ENCODE results near the gene NUP93. TPM values are rescaled to one million over a fixed set of nuclear protein-coding genes. Genes with fewer than 3 reads are reported as not detected.

The NUP93 gene
- polyA plus RNA-seq, 4 donors: 14.1 to 32.1 (median 22.3) TPM

DNA sequence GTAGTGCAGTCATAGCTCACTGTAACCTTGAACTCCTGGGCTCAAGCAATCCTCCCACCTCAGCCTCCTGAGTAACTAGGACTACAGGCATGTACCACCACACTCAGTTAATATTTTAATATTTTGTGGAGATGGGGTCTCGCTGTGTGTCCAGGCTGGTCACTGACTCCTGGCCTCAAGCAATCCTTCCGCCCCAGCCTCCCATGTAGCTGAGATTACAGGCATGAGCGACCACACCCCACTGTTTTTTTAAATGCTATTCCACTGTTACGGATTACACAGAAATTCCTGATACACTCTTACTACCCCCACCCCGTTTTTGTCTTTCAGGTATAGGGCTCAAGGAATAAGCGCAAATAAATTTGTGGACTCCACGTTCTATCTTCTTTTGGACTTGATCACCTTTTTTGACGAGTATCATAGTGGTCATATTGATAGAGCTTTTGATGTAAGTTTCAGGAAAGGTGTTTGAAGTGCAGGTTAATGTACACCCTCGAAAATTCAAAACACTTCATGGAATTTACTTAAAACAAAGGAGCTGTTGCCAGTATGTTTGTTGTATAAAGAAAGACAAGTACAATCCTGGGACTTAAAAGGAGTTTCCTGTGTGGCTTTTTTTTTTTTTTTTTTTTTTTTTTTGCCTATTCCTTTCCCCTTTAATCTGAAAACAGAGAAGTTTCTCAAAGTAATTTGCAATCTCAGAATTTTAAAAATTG, 108.9 kb downstream of the NUP93 start:
- Histone ChIP-seq H3K9me3 (ENCODE audit: control insufficient read depth in 2 of 2, insufficient read depth in 1 of 2, low read depth in 1 of 2, low read length in 1 of 2) (no peaks in the 10 kb centered on the region), H3K36me3 (ENCODE audit: control insufficient read depth in 3 of 3, insufficient read depth in 2 of 3, low read depth in 1 of 3, low read length in 3 of 3) (peaks cover 5 to 48% (median 25%) of the 10 kb centered on the region in 3 donors), H3K27ac (ENCODE audit: low read depth in 1 of 3, low read length in 2 of 3) (no peak overlapping the region), H3K4me1 (ENCODE audit: control insufficient read depth in 3 of 3, insufficient read depth in 2 of 3, low read depth in 1 of 3, low read length in 2 of 3) (no peaks in the 10 kb centered on the region), H3K4me3 (ENCODE audit: low read depth in 1 of 3, low read length in 3 of 3) (no peak overlapping the region), H3K27me3 (ENCODE audit: control insufficient read depth in 3 of 3, insufficient read depth in 3 of 3, low read length in 3 of 3) (no peaks in the 10 kb centered on the region)
- no peak for DNase-seq
- FAIRE-seq: no peak
- WGBS, 3 donors: 89 to 92% (median 89%) methylated on average over 9 of the region's 9 CpGs

DNA sequence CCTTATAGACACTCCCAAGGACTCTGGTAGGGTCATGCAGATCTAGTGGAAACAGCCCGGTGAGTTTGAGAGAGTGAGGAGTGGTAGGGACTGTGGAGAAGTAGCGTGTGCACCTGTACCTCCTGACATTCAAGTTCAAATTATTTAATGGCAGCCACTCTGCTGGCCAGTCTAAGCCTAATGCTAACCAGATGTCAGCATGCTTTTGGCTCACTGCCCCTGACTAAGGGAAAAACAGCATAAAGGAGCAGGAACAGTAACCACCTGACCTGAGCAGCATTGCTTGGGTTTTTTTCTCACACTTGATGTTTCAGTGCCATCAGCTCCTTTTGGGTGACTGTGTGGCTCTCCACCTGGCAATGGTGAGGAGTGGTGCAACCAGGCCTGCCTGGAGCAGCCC, 111.3 kb downstream of the NUP93 start:
- Histone ChIP-seq H3K4me1 (ENCODE audit: control insufficient read depth in 3 of 3, insufficient read depth in 2 of 3, low read depth in 1 of 3, low read length in 2 of 3) (no peaks in the 10 kb centered on the region), H3K4me3 (ENCODE audit: low read depth in 1 of 3, low read length in 3 of 3) (no peak overlapping the region), H3K27ac (ENCODE audit: low read depth in 1 of 3, low read length in 2 of 3) (no peak overlapping the region), H3K27me3 (ENCODE audit: control insufficient read depth in 3 of 3, insufficient read depth in 3 of 3, low read length in 3 of 3) (no peaks in the 10 kb centered on the region), H3K36me3 (ENCODE audit: control insufficient read depth in 3 of 3, insufficient read depth in 2 of 3, low read depth in 1 of 3, low read length in 3 of 3) (peaks cover 8 to 56% (median 20%) of the 10 kb centered on the region in 3 donors), H3K9me3 (ENCODE audit: control insufficient read depth in 2 of 2, insufficient read depth in 1 of 2, low read depth in 1 of 2, low read length in 1 of 2) (no peaks in the 10 kb centered on the region)
- WGBS, 3 donors: 92 to 95% (median 94%) methylated on average over 2 of the region's 2 CpGs
- FAIRE-seq (no peak), DNase-seq (no peak)

DNA sequence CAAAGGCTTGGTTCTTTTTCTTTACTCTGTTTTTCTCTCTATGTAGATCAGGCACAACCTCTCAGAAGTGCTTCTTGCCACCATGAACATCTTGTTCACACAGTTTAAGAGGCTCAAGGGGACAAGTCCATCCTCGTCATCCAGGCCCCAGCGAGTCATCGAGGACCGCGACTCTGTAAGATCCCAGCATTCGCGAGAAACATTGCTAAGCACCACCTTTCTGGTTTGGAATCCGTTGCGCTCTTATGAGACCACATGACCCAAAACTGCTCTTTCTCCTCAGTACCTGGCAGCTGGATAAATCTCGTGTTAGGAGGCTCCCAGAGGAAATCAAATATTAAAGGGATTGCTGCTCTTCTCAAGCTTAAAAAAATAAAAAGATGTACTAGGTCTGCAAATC, 111.7 kb downstream of the NUP93 start:
- H3K4me1 ChIP-seq (ENCODE audit: control insufficient read depth in 3 of 3, insufficient read depth in 2 of 3, low read depth in 1 of 3, low read length in 2 of 3): no peaks in the 10 kb centered on the region
- FAIRE-seq (no peak), DNase-seq (no peak)
- H3K36me3 ChIP-seq (ENCODE audit: control insufficient read depth in 3 of 3, insufficient read depth in 2 of 3, low read depth in 1 of 3, low read length in 3 of 3): peaks cover 8 to 54% (median 17%) of the 10 kb centered on the region in 3 donors
- H3K27me3 ChIP-seq (ENCODE audit: control insufficient read depth in 3 of 3, insufficient read depth in 3 of 3, low read length in 3 of 3): no peaks in the 10 kb centered on the region
- WGBS, 3 donors: 91 to 95% (median 94%) methylated on average over 10 of the region's 10 CpGs
- no peaks in the 10 kb centered on the region for H3K9me3 ChIP-seq (ENCODE audit: control insufficient read depth in 2 of 2, insufficient read depth in 1 of 2, low read depth in 1 of 2, low read length in 1 of 2)
- no peak overlapping the region for H3K27ac ChIP-seq (ENCODE audit: low read depth in 1 of 3, low read length in 2 of 3)
- H3K4me3 ChIP-seq (ENCODE audit: low read depth in 1 of 3, low read length in 3 of 3): no peak overlapping the region

DNA sequence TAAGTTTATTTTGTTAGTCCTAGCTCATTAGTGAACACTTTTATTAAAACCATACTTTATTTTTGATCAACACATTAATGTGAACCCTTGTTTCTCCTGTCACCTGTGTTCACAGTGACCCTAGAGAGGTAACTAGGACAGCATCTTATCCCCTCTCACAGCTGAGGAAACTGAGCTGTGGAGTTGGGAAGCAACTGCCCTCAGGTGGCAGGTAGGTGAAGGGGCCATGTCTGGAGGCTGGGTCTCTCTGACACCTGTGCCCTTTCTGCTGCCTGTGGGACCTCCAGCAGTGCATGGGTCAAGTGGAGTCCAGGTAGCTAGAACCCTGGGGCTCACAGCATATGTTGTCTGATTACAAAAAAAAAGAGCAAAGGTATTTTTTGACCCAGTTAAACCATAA, 112.2 kb downstream of the NUP93 start:
- no peaks in the 10 kb centered on the region for H3K27me3 ChIP-seq (ENCODE audit: control insufficient read depth in 3 of 3, insufficient read depth in 3 of 3, low read length in 3 of 3)
- H3K27ac ChIP-seq (ENCODE audit: low read depth in 1 of 3, low read length in 2 of 3): no peak overlapping the region
- no peak for DNase-seq
- peaks cover 8 to 53% (median 17%) of the 10 kb centered on the region in 3 donors for H3K36me3 ChIP-seq (ENCODE audit: control insufficient read depth in 3 of 3, insufficient read depth in 2 of 3, low read depth in 1 of 3, low read length in 3 of 3)
- H3K9me3 ChIP-seq (ENCODE audit: control insufficient read depth in 2 of 2, insufficient read depth in 1 of 2, low read depth in 1 of 2, low read length in 1 of 2): no peaks in the 10 kb centered on the region
- no peaks in the 10 kb centered on the region for H3K4me1 ChIP-seq (ENCODE audit: control insufficient read depth in 3 of 3, insufficient read depth in 2 of 3, low read depth in 1 of 3, low read length in 2 of 3)
- FAIRE-seq: no peak
- no peak overlapping the region for H3K4me3 ChIP-seq (ENCODE audit: low read depth in 1 of 3, low read length in 3 of 3)

DNA sequence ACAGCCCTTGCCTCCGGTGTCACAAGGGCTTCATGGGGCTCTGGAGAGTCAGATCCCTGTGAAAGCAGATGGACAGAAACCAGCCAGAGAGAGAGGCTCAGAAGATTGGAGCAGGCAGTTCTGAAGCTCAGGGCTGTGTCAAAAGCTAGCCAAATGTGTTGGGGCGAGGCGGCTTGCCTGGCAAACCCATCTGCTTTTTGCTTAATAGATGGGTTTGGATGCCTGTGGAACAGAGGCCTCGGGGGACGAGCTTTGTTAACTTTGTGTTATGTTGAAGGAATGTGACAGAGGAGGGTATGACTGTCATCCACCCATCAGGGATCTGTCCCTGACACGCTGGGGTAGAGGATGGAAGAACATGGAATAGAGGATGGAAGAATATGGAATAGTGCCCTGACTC, 114.1 kb downstream of the NUP93 start:
- FAIRE-seq (no peak), DNase-seq (no peak)
- Histone ChIP-seq H3K4me3 (ENCODE audit: low read depth in 1 of 3, low read length in 3 of 3) (no peak overlapping the region), H3K27ac (ENCODE audit: low read depth in 1 of 3, low read length in 2 of 3) (no peak overlapping the region), H3K36me3 (ENCODE audit: control insufficient read depth in 3 of 3, insufficient read depth in 2 of 3, low read depth in 1 of 3, low read length in 3 of 3) (peaks cover 8 to 43% (median 13%) of the 10 kb centered on the region in 3 donors), H3K4me1 (ENCODE audit: control insufficient read depth in 3 of 3, insufficient read depth in 2 of 3, low read depth in 1 of 3, low read length in 2 of 3) (no peaks in the 10 kb centered on the region), H3K9me3 (ENCODE audit: control insufficient read depth in 2 of 2, insufficient read depth in 1 of 2, low read depth in 1 of 2, low read length in 1 of 2) (no peaks in the 10 kb centered on the region), H3K27me3 (ENCODE audit: control insufficient read depth in 3 of 3, insufficient read depth in 3 of 3, low read length in 3 of 3) (no peaks in the 10 kb centered on the region)
- WGBS, 3 donors: 94 to 99% (median 98%) methylated on average over 6 of the region's 6 CpGs

DNA sequence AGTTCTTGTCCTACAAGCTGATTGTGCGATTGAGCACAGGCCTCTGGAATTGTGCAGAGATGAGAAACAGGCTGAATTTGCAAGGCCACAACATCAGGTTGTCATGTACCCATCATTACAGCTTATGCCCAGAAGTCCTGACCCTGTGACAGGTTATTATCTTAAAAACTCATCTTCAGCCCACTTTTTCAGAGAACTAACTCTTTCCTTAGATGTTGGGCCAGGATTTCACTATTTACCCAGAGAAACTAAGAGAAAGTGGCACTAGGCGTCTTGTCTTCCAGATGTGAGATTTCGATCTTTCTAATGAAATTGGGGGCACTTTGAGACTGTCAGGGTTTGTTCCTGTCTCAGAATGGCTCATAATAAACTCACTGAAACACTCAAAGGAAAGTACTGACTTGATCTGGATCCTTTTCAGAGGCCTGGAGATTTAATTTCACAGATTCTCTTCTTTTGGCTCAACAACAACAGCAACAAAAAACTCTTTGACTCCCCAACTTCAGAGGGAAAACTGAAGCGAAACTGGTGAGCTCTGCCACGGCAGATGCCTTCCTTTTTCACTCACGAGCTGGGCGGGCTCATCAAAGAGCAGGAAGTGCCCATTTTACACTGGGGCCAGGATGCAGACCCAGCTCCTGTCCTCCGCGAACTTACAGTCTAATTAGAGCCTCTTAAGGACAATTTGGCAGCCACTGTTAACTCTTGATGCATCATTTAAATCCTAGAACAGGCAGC, 117.4 kb downstream of the NUP93 start:
- no peak overlapping the region for H3K27ac ChIP-seq (ENCODE audit: low read depth in 1 of 3, low read length in 2 of 3)
- H3K27me3 ChIP-seq (ENCODE audit: control insufficient read depth in 3 of 3, insufficient read depth in 3 of 3, low read length in 3 of 3): no peaks in the 10 kb centered on the region
- FAIRE-seq: no peak
- no peak for DNase-seq
- WGBS, 3 donors: 54 to 74% (median 67%) methylated on average over 9 of the region's 9 CpGs
- H3K9me3 ChIP-seq (ENCODE audit: control insufficient read depth in 2 of 2, insufficient read depth in 1 of 2, low read depth in 1 of 2, low read length in 1 of 2): no peaks in the 10 kb centered on the region
- no peaks in the 10 kb centered on the region for H3K4me1 ChIP-seq (ENCODE audit: control insufficient read depth in 3 of 3, insufficient read depth in 2 of 3, low read depth in 1 of 3, low read length in 2 of 3)
- H3K36me3 ChIP-seq (ENCODE audit: control insufficient read depth in 3 of 3, insufficient read depth in 2 of 3, low read depth in 1 of 3, low read length in 3 of 3): peaks cover 5 to 26% (median 7%) of the 10 kb centered on the region in 3 donors
- no peak overlapping the region for H3K4me3 ChIP-seq (ENCODE audit: low read depth in 1 of 3, low read length in 3 of 3)

DNA sequence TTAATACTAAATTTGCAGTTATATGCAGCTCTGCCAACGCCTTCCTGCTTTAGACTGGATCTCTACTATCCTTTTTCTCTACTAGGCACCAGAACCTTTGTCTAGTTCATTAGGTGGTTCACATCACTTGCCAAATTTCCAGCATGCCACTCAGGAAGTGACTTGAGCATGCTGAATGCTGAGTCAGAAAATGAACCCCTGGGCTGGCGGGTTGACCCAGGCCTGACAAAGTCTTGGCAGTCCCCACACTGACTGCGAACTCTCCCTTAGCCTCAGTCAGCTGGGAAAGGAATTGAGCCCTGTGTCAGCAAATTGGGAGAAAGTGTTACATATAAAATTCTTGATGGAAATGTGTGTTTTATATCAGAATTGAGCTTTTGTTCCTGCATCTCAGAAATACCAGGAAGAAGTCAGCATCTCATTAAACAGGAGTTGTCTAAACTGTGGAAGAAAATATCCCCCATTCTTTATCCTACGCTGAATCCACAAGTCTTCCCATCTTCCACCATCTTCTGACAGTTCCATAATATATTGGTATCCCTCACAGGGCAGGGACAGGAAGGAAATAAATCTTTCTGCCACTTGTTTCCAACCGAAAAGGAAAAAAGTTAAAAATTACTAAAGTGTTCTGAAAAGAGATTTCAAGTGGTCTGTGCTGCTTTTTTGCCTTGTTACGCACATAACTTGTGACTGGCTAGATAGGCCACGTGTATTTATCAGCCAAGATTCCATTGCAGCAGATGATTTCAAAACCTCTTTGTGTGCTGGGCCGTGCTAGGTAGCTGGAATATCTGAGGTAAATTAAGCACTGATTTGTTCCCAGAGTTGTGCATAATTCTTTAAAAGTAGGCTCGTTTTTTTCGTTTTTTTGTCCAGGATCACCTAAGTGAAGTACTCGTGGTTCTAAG, 118.4 kb downstream of the NUP93 start:
- FAIRE-seq (no peak), DNase-seq (no peak)
- Histone ChIP-seq H3K36me3 (ENCODE audit: control insufficient read depth in 3 of 3, insufficient read depth in 2 of 3, low read depth in 1 of 3, low read length in 3 of 3) (peaks cover 4 to 18% (median 5%) of the 10 kb centered on the region in 3 donors), H3K9me3 (ENCODE audit: control insufficient read depth in 2 of 2, insufficient read depth in 1 of 2, low read depth in 1 of 2, low read length in 1 of 2) (no peaks in the 10 kb centered on the region), H3K27me3 (ENCODE audit: control insufficient read depth in 3 of 3, insufficient read depth in 3 of 3, low read length in 3 of 3) (no peaks in the 10 kb centered on the region), H3K4me3 (ENCODE audit: low read depth in 1 of 3, low read length in 3 of 3) (no peak overlapping the region), H3K4me1 (ENCODE audit: control insufficient read depth in 3 of 3, insufficient read depth in 2 of 3, low read depth in 1 of 3, low read length in 2 of 3) (no peaks in the 10 kb centered on the region), H3K27ac (ENCODE audit: low read depth in 1 of 3, low read length in 2 of 3) (no peak overlapping the region)
- 81 to 87% (median 83%) methylated on average over 11 of the region's 11 CpGs for WGBS, 3 donors

DNA sequence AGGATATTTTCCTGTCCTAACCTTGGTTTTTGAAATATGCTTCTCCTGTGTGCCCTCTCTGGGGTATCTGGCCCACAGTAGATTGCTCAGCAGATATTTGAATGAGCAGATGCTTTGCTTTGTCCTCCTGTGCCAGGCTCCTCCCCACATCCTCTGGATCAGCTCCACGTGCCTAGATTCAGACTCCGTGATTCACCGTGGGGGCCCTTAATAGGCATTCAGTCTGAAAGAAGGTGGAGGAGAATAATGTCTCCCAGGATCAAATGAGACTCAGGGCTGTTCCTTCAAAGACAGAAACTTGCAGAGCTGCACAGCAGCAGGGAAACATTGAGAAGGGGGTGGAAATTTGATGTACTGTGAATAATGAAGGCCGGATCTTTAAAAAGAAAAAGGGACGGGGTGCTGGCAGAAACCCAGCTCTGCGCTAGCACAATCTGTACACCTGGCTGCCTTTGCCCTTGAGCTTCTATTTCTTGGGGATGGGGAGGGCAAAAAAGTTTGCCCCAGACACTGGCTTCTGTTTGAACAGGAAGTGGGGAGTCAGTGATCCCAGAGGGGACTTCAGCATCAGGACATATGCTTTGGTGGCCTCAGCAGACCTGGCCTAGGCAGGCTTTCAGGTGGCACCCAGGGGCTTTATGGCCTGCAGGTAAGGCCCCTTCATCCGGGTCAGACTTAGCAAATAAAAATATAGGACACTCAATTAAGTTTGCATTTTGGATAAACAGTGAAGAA, 119.2 kb downstream of the NUP93 start:
- Histone ChIP-seq H3K4me1 (ENCODE audit: control insufficient read depth in 3 of 3, insufficient read depth in 2 of 3, low read depth in 1 of 3, low read length in 2 of 3) (no peaks in the 10 kb centered on the region), H3K4me3 (ENCODE audit: low read depth in 1 of 3, low read length in 3 of 3) (no peak overlapping the region), H3K27me3 (ENCODE audit: control insufficient read depth in 3 of 3, insufficient read depth in 3 of 3, low read length in 3 of 3) (no peaks in the 10 kb centered on the region), H3K36me3 (ENCODE audit: control insufficient read depth in 3 of 3, insufficient read depth in 2 of 3, low read depth in 1 of 3, low read length in 3 of 3) (peaks cover 0 to 15% (median 3%) of the 10 kb centered on the region in 3 donors), H3K27ac (ENCODE audit: low read depth in 1 of 3, low read length in 2 of 3) (no peak overlapping the region), H3K9me3 (ENCODE audit: control insufficient read depth in 2 of 2, insufficient read depth in 1 of 2, low read depth in 1 of 2, low read length in 1 of 2) (no peaks in the 10 kb centered on the region)
- FAIRE-seq (no peak), DNase-seq (no peak)
- 16 to 48% (median 42%) methylated on average over 7 of the region's 7 CpGs for WGBS, 3 donors
